Brain pericyte (primary cell): ENCODE data around the gene DICER1.

Experiments
- DNase-seq: peaks from one replicate; pipeline ENCODE4 v3.0.0-alpha.2; 2012; ENCODE audit warnings: low read depth, low spot score

The DICER1 gene

DNA sequence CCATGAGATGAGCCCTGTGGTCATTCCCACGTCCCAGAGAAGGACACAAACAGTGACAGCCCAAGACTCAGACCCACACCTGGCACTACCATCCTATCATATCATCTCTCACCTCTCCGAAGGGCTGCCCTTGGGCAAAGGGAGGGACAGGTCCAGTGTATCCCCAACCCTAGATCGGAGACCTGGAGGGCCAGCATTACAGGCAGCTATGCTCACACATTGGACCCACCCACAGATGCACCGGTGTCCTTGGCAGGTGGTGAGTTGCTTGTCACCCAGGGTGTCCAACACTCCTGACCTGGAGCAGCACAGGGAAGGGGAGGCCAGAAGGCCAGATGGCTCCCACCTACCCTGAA is 117.4 kb downstream of the DICER1 start:
- DNase-seq = no peak

DNA sequence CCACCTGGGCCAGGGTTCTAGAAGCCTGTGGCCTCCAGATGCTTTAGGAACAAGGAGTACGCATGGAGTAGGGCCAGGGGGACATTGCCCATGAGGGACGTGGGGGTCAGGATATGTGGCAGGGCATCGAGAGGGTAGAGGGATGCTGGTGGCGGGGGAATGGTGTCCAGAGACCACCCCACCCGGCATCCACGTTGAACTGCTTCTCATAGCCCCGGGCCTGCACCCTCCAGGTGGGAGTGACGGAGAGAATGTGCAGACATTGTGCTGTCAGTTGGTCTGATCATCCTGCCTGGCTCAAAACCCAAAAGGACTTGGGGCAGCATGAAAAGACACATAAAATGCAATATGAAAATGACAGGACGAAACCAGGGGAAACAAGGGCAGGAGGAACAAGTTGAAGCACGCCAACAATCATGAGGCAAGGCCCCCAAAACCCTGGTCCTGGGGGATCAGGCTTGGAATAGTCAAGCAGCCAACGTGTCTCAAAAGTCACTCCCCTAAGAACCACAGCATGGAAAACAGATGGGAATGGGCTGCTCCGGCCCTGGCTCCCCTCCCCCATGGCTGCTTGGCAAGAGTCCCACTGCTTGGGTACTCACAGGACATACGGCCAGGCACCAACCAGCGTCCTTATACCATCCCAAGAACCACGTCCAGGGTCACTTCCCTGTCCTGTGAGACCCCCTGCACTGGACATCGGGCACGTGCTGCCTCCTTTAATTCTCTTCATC is 117.9 kb downstream of the DICER1 start:
- no peak for DNase-seq

DNA sequence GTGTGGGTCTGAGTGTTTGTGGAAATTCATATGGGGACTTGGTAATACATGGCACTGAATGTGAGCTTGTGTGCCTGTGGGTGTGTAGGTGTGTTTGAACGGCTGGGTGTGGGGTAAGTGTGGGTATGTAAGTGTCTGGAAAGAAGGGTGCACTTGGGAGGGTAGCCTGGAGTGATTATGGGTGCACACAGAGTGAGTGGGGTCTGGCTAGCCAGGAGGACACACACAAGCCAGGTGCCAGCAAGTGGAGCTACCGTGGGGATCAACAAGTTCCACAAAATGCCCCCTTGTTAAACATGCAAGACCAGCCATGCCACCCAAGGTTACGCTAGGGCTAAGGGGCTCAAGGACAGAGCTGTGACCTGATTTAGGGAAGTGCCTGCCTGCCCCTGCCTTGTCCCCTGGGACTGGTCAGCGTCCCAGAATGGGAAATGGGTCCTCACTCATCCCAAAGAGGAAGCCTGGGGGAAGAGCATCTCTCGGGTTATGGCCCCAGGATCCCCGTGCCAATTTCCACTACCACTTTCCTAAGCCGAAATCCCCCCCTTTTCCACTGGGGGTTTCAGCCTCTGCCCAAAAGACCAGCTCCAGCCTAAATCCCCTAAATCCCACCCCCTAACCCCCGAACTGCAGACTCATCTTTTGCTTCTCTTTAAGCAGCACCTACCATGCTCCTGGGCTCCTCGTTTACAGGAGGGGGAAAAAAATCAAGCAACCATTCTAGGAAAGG is 118.6 kb downstream of the DICER1 start:
- DNase-seq = no peak

DNA sequence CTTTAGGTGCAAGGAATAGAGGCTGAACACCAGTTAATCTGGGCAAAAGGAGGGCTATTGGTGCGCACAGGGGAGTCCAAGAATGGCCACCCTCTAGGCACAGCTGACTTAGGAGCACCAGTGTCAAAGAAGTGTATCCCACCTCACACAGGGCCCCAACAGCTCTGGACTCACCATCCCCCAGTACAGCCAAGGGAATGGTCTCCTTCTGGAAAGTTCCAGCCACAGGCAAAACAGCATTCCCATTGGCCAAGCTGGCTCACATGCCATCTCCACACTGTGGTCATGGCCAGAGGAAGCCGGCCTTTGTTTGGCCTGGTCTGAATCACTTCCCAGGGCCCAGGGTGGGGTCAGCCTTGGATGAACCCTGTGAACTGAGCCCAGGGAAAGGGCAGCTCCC is 120.1 kb downstream of the DICER1 start:
- DNase-seq = no peak
